ENCODE data around the gene ATP2A1.

DNA sequence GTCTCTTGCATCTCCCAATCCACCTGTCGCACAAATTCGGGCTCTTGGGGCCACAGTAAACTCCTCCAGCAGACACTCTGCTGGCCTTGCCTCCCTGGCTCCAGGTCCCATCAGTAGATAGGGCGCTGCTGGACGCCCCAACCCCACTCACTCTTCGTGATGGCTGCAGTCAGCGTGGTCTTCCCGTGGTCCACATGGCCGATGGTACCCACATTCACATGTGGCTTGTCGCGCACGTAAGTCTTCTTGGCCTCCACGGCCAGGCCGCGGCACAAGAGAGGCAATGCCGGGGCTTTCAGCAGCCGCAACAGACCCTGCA lies 32.6 kb upstream of the ATP2A1 start:
- no peak for TF ChIP-seq POLR2AphosphoS5 (IDR thresholded peaks at IDR 0.05; ENCODE audit: low read depth, low read length)
- TF ChIP-seq, protein P1, sequence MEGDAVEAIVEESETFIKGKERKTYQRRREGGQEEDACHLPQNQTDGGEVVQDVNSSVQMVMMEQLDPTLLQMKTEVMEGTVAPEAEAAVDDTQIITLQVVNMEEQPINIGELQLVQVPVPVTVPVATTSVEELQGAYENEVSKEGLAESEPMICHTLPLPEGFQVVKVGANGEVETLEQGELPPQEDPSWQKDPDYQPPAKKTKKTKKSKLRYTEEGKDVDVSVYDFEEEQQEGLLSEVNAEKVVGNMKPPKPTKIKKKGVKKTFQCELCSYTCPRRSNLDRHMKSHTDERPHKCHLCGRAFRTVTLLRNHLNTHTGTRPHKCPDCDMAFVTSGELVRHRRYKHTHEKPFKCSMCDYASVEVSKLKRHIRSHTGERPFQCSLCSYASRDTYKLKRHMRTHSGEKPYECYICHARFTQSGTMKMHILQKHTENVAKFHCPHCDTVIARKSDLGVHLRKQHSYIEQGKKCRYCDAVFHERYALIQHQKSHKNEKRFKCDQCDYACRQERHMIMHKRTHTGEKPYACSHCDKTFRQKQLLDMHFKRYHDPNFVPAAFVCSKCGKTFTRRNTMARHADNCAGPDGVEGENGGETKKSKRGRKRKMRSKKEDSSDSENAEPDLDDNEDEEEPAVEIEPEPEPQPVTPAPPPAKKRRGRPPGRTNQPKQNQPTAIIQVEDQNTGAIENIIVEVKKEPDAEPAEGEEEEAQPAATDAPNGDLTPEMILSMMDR (IDR thresholded peaks at IDR 0.05), result no peak

Measured in Panc1 (cell line).